ENCODE results near the gene C1orf87.
A peak's percentile ranks its signal among the peaks of the same experiment; 100 is the strongest.

GRCh38 chr1:59977075-59977410, 96.5 kb downstream of the C1orf87 start:
- TF ChIP-seq CTCF (IDR thresholded peaks at IDR 0.05) = peak in 1 of 12 donors; percentile 4
- no peak for TF ChIP-seq POLR2A (IDR thresholded peaks at IDR 0.05)

All from heart left ventricle (tissue), 13 donors.